ENCODE results near the gene ELMO2. TPM values are rescaled to one million over a fixed set of nuclear protein-coding genes. Genes with fewer than 3 reads are reported as not detected.

The ELMO2 gene
- total RNA-seq, 6 donors from 2014 or later: 36.4 to 103 (median 46.3) TPM

- Histone ChIP-seq H3K27me3 (no peaks in the 10 kb centered on the region), H3K9me3 (no peaks in the 10 kb centered on the region), H3K4me1 (no peaks in the 10 kb centered on the region), H3K36me3 (no peaks in the 10 kb centered on the region), H3K4me3 (no peak overlapping the region), H3K27ac (no peak overlapping the region)
- ATAC-seq (ENCODE audit: low FRiP score in 2 of 2): no peak
- WGBS, 2 donors: 79 to 88% methylated on average over 2 of the region's 2 CpGs
- DNase-seq: no peak
- TF ChIP-seq CTCF (IDR thresholded peaks at IDR 0.05): no peak
- TF ChIP-seq POLR2A (IDR thresholded peaks at IDR 0.05): no peak
- no peak for TF ChIP-seq POLR2AphosphoS5 (IDR thresholded peaks at IDR 0.05)
These were observed 10.4 kb upstream of the ELMO2 start for GRCh38 chr20:46416839-46417238.

- no peak for ATAC-seq (ENCODE audit: low FRiP score in 2 of 2)
- TF ChIP-seq POLR2AphosphoS5 (IDR thresholded peaks at IDR 0.05): no peak
- TF ChIP-seq CTCF (IDR thresholded peaks at IDR 0.05): no peak
- TF ChIP-seq POLR2A (IDR thresholded peaks at IDR 0.05): no peak
- TF ChIP-seq EP300 (IDR thresholded peaks at IDR 0.05): no peak
- Histone ChIP-seq H3K36me3 (no peaks in the 10 kb centered on the region), H3K27ac (no peak overlapping the region), H3K4me3 (no peak overlapping the region), H3K9me3 (no peaks in the 10 kb centered on the region), H3K4me1 (no peaks in the 10 kb centered on the region), H3K27me3 (no peaks in the 10 kb centered on the region)
- 77 to 85% methylated on average over 3 of the region's 3 CpGs for WGBS, 2 donors
- DNase-seq: no peak
These were observed 10.0 kb upstream of the ELMO2 start for GRCh38 chr20:46416421-46416820.

- TF ChIP-seq EP300 (IDR thresholded peaks at IDR 0.05): no peak
- TF ChIP-seq CTCF (IDR thresholded peaks at IDR 0.05): no peak
- no peak for TF ChIP-seq POLR2AphosphoS5 (IDR thresholded peaks at IDR 0.05)
- TF ChIP-seq POLR2A (IDR thresholded peaks at IDR 0.05): no peak
- ATAC-seq (ENCODE audit: low FRiP score in 2 of 2) (no peak), DNase-seq (no peak)
- no peak overlapping the region for H3K27ac ChIP-seq
- H3K36me3 ChIP-seq: no peaks in the 10 kb centered on the region
- WGBS, 2 donors: 54 to 68% methylated on average over 3 of the region's 3 CpGs
- no peaks in the 10 kb centered on the region for H3K27me3 ChIP-seq
- no peak overlapping the region for H3K4me3 ChIP-seq
- no peaks in the 10 kb centered on the region for H3K9me3 ChIP-seq
- H3K4me1 ChIP-seq: peaks cover 0 to 2% (median under 1%) of the 10 kb centered on the region in 4 donors
These were observed 9.4 kb upstream of the ELMO2 start for GRCh38 chr20:46415773-46416172.

- no peaks in the 10 kb centered on the region for H3K27me3 ChIP-seq
- peaks cover 0 to 4% (median 2%) of the 10 kb centered on the region in 4 donors for H3K4me1 ChIP-seq
- no peak overlapping the region for H3K27ac ChIP-seq
- H3K4me3 ChIP-seq: no peak overlapping the region
- DNase-seq (no peak), ATAC-seq (ENCODE audit: low FRiP score in 2 of 2) (no peak)
- no peaks in the 10 kb centered on the region for H3K9me3 ChIP-seq
- no peaks in the 10 kb centered on the region for H3K36me3 ChIP-seq
- TF ChIP-seq POLR2AphosphoS5 (IDR thresholded peaks at IDR 0.05) (no peak), EP300 (IDR thresholded peaks at IDR 0.05) (no peak), CTCF (IDR thresholded peaks at IDR 0.05) (no peak), POLR2A (IDR thresholded peaks at IDR 0.05) (no peak)
- 77 to 79% methylated on average over 5 of the region's 5 CpGs for WGBS, 2 donors
These were observed 8.2 kb upstream of the ELMO2 start for GRCh38 chr20:46414608-46415007.

- Histone ChIP-seq H3K27me3 (no peaks in the 10 kb centered on the region), H3K27ac (no peak overlapping the region), H3K36me3 (no peaks in the 10 kb centered on the region), H3K4me3 (no peak overlapping the region), H3K9me3 (no peaks in the 10 kb centered on the region), H3K4me1 (peaks cover 0 to 16% (median 9%) of the 10 kb centered on the region in 4 donors)
- 64 to 78% methylated on average over 3 of the region's 3 CpGs for WGBS, 2 donors
- DNase-seq (no peak), ATAC-seq (ENCODE audit: low FRiP score in 2 of 2) (no peak)
- TF ChIP-seq CTCF (IDR thresholded peaks at IDR 0.05): no peak
- no peak for TF ChIP-seq POLR2A (IDR thresholded peaks at IDR 0.05)
- TF ChIP-seq EP300 (IDR thresholded peaks at IDR 0.05): no peak
- TF ChIP-seq POLR2AphosphoS5 (IDR thresholded peaks at IDR 0.05): no peak
These were observed 5.2 kb upstream of the ELMO2 start for GRCh38 chr20:46411637-46412036.

Data from upper lobe of left lung (tissue), 6 donors.